Left ventricle myocardium inferior (tissue), 1 donor: ENCODE data around the gene ZNF740. TPM values are rescaled to one million over a fixed set of nuclear protein-coding genes. Genes with fewer than 3 reads are reported as not detected.

Source experiments
- DNase-seq: peaks from one replicate; pipeline ENCODE4 v3.0.0-alpha.2; 2020
- H3K27ac ChIP-seq: fragments of 200-600 bp; replicated peaks from 2 replicates; pipeline ENCODE4 v1.8.0; 2021
- H3K27me3 ChIP-seq: fragments of 200-600 bp; 2 replicates; pipeline ENCODE4 v1.8.0; 2021; ENCODE audit warnings: low read depth
- H3K36me3 ChIP-seq: fragments of 200-600 bp; 2 replicates; pipeline ENCODE4 v1.8.0; 2021
- H3K4me1 ChIP-seq: fragments of 200-600 bp; 2 replicates; pipeline ENCODE4 v1.8.0; 2021
- H3K4me3 ChIP-seq: fragments of 200-600 bp; 2 replicates; pipeline ENCODE4 v1.8.0; 2021; ENCODE audit warnings: mild to moderate bottlenecking, moderate library complexity
- H3K9me3 ChIP-seq: fragments of 200-600 bp; replicated peaks from 2 replicates; pipeline ENCODE4 v1.8.0; 2021
- CTCF ChIP-seq: fragments of 200-600 bp; IDR thresholded peaks from 2 replicates; pipeline ENCODE4 v1.8.0; 2021; ENCODE audit warnings: antibody characterized with exemption, mild to moderate bottlenecking, borderline replicate concordance
- intact Hi-C: fragments of 100-400 bp; cut with micrococcal nuclease; formaldehyde crosslinking; loops from one replicate; pipeline ENCODE4 v1.11.0; 2022
- long read RNA-seq: library from polyadenylated mRNA; unstranded; transcript quantifications from one replicate; pipeline ENCODE4 v2.0.0, GENCODE V29; 2021
- total RNA-seq: library from RNA; stranded (reverse); fragmentation: NEBNext Ultra II Directional; extraction: Animal tissue kit (Norgen Biotek cat#: 25700); gene quantifications from one replicate; pipeline ENCODE4 v1.2.1, GENCODE V29; 2021
- donor health status: DM: no; HTN: yes; CAD: no; lungs with severe emphysema.

ZNF740 gene
- 26.5 TPM for total RNA-seq
- long read RNA-seq, full-length matches to known transcripts: 3 of 5 reads
- long read RNA-seq, partial matches to known transcripts: 1 of 5 reads
- long read RNA-seq, other reads (novel, unspliced or antisense): 1 of 5 reads

GRCh38 chr12:53180220-53180930 lies at the start of gene ZNF740, which contains the start of gene CSAD:
Gene ZNF740 (plus strand): TSS chr12:53180722. CDS start chr12:53181984, 1,262 bp downstream.
Gene CSAD (minus strand): TSS chr12:53180925. CDS start chr12:53173470, 7,455 bp downstream.
- peak within 1 kb of the TSS; percentile 84 for H3K4me3 ChIP-seq
- peaks cover 36% of the 10 kb centered on the region for H3K36me3 ChIP-seq
- H3K27ac ChIP-seq: peak within 1 kb of the TSS; percentile 98
- no peak for TF ChIP-seq CTCF
- DNase-seq: peak; percentile 98
- intact Hi-C loops: no loop called here
- H3K4me1 ChIP-seq: peaks cover 59% of the 10 kb centered on the region
- no peaks in the 10 kb centered on the region for H3K27me3 ChIP-seq
- no peaks in the 10 kb centered on the region for H3K9me3 ChIP-seq

- H3K9me3 ChIP-seq: peaks cover 5% of the 10 kb centered on the region
- H3K4me1 ChIP-seq: no peaks in the 10 kb centered on the region
- no peak for DNase-seq
- intact Hi-C loops: no loop called here
- H3K27me3 ChIP-seq: no peaks in the 10 kb centered on the region
- no peak overlapping the region for H3K4me3 ChIP-seq
- no peaks in the 10 kb centered on the region for H3K36me3 ChIP-seq
- H3K27ac ChIP-seq: no peak overlapping the region
- TF ChIP-seq CTCF: no peak
Measured at GRCh38 chr12:53131844-53132243, 48.7 kb upstream of the ZNF740 start.

- Histone ChIP-seq H3K4me3 (no peak overlapping the region), H3K9me3 (peaks cover 12% of the 10 kb centered on the region), H3K27ac (no peak overlapping the region), H3K4me1 (no peaks in the 10 kb centered on the region), H3K36me3 (no peaks in the 10 kb centered on the region), H3K27me3 (no peaks in the 10 kb centered on the region)
- no peak for DNase-seq
- intact Hi-C loops: no loop called here
- TF ChIP-seq CTCF: no peak
Measured at GRCh38 chr12:53133722-53134121, 46.8 kb upstream of the ZNF740 start.

GRCh38 chr12:53143355-53143754 lies 37.2 kb upstream of the ZNF740 start:
- Histone ChIP-seq H3K4me3 (no peak overlapping the region), H3K27ac (no peak overlapping the region), H3K4me1 (no peaks in the 10 kb centered on the region), H3K27me3 (no peaks in the 10 kb centered on the region), H3K36me3 (no peaks in the 10 kb centered on the region), H3K9me3 (no peaks in the 10 kb centered on the region)
- no peak for DNase-seq
- intact Hi-C loops: no loop called here
- no peak for TF ChIP-seq CTCF

- Histone ChIP-seq H3K27me3 (no peaks in the 10 kb centered on the region), H3K4me3 (no peak overlapping the region), H3K4me1 (no peaks in the 10 kb centered on the region), H3K27ac (no peak overlapping the region), H3K36me3 (no peaks in the 10 kb centered on the region), H3K9me3 (no peaks in the 10 kb centered on the region)
- DNase-seq: no peak
- TF ChIP-seq CTCF: no peak
- intact Hi-C loops: no loop called here
Measured at GRCh38 chr12:53145383-53146260, 34.9 kb upstream of the ZNF740 start.
